GM19240 (cell line): ENCODE measurements around the gene SH3RF3.
"Not testable (repeated sequence)": the region's sequence is repeated elsewhere in the genome, so short reads cannot be mapped to it uniquely, and the experiment has no call there.

ENCODE experiments used
- DNase-seq: peaks from one replicate; pipeline ENCODE4 v3.0.0; 2011; ENCODE audit warnings: low spot score; ENCODE audit not compliant: insufficient read length

SH3RF3 gene

DNA sequence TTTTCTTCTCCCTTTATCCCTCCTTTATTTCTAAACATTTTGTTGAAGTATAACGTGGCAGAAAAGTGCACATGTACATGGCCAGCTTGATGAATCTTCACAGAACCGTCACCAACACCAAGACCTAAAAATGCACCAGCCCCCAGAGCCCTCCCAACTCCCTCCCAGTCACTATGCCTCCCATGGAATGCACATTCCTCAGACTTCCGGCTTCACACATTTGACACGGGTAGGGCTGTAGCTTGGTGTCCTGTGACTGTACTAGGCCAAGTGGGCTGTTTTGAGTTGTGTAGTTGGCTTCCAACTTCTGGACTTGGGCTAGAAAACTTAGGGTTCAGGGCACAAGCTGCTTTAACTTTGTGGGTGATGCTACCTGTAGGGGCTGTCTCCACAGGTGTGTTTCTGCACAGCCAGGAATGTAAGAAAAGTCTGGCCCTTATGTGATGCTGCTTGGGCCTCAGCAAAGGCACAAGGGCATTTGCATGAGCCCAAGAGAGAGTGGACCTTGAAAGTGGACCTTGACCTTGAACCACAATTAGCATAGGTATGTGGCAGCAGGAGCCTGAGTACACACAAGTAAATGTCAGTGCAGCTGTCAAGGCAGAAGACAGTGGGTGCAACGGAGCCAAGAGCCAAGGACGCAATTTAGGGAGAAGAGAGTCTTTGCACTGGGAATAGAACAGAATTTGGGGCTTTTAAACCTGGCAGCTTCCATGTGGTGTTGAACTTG, 406.4 kb downstream of the SH3RF3 start:
- DNase-seq, result no peak

DNA sequence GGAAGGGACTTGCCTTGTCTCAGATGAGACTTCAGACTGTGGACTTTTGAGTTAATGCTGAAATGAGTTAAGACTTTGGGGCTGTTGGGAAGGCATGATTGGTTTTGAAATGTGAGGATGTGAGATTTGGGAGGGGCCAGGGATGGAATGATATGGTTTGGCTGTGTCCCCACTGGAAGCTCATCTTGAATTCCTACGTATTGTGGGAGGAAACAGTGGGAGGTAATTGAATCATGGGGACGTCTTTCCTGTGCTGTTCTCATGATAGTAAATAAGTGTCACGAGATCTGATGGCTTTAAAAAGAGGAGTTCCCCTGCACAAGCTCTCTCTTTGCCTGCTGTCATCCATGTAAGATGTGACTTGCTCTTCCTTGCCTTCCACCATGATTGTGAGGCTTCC, 407.6 kb downstream of the SH3RF3 start:
- not testable (repeated sequence) for DNase-seq

DNA sequence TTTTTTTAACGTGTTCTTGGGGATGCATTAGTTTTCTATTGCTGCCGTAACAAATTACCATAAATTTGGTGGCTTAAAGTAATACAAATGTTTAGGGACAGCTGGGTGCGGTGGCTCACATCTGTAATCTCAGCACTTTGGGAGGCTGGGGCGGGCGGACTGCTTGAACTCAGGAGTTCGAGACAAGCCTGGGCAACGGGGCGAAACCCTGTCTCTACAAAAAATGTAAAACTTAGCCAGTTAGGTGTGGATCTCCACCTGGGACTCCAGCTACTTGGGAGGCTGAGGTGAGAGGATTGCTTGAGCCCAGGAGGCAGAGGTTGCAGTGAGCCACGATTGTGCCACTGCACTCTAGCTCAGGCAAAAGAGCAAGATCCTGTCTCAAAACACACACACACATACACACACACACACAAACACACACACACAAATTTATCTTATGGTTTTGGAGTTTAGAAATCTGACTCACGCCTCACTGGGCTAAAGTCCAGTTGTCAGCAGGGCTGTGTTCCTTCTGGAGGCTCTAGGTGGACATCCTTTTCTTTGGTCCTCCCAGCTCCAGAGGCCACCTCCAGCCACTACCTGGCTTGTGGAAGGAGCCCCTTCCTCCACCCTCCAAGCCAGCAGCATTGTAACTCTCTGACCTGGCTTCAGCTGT, 408.7 kb downstream of the SH3RF3 start:
- no peak for DNase-seq

DNA sequence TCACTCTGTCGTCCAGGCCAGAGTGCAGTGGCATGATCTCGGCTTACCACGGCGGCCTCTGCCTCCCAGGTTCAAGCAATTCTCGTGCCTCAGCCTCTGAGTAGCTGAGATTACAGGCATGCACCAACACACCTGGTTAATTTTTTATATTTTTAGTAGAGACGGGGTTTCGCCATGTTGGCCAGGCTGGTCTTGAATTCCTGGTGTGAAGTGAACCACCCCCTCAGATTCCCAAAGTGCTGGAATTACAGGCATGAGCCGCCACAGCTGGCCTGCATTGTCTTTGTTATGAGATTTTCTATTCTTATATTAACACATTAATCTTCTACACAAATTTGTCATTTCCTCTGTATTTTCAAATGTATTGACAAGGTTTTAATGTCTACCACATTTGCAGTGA, 409.5 kb downstream of the SH3RF3 start:
- no peak for DNase-seq

DNA sequence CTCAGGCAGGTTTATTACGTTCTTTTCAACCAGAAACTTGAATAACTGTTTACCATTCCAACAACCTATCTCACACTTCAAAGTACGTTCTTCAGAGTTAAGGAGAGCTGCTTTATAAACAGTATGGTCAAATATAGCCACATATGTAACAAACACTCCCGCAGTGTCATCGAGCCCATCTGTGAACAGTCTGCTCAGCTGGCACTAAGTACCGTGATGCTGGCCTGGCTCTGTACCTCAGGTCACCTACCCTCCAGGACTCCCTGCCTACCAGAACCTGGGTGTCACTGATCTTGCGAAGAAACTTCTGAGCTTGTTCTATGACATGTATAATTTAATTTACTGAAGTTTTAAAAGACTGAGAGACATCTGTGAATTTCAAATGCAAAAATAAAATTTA, 413.4 kb downstream of the SH3RF3 start:
- no peak for DNase-seq

DNA sequence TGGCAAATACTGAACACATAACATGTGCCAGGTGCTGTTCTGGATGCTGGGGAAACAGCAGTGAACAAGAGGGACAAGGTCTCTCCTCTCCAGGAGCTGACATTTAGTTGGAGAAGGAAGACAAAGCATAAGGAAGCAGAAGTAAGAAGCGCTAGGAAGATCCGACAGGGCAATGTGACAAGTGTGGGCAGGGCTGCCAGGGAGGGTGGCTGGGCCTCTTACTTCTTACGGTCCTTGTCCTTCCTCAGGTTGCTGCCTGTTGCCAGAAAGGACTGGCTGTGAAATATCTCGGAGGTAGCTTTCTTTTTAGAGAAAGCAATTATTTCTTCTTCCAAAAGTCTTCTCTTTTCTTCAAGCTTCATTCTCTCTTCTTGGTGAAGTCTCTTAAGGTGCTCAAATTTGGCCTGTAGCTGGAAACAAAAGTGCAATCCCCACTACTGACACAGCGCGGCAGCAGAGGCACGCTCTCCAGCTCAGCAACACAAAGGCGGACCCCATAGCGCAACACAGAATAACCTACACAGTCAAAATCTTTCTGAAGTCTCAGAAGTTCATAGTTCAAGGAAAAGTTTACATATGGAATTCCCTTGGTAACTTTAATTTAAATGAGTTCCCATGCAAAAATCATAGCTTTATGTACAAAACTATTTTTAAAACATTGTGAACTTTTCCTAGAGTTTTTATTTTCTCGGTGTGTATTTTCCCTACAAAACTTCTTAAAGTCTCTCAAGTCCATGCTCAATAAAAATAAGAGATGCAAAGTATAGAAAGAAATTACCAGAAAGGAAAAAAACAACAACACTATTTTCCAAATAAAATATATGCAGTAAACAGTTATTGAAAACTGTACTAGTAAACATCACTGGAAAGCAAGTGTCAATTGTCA, 417.1 kb downstream of the SH3RF3 start:
- DNase-seq, result peak; percentile 18

DNA sequence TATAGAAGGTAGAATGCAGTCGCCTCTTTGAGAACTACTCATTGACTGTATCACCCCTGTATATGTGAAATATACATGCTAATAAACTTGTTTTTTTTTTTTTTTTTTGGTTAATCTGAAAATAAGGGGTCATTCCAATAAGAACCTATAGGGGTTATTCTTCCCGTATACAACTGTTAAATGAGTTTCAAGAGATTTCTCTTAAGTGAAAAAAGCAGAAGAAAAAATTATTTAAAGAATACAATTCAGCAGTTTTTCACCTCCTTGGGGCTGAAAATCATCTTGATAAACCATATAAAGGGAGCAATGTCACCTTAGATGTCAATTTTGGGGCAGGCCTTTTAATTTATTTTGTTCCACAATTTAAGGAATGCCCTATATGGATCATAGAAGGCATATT, 418.3 kb downstream of the SH3RF3 start:
- DNase-seq, result no peak

DNA sequence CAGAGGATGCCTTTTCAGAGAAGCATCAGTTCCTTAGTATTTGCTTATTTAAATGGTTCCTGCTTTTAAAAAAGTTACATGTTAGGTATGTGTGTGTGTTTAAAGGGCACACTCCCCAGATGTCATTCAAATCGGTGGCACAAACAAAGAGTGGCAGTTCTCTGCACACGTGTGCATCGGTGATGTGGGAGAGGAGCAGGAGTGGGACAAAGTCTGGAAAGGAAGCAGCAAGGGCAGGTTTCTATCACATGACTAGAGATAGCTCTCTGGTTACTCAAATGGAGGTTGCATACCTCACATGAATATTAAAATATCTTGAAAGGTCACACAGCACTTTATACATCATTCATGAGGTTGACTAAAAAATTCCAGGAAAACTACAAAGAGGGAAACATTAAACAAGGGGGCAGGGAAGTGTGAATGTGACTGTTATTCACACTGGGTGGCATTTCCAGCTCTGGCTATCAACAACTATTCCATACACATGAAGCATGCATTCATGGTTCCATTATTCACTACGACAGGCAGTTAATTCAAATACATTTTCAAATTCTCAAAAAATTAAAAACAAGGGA, 420.1 kb downstream of the SH3RF3 start:
- DNase-seq, result no peak
